Right lobe of liver (tissue), 6 donors: Measurements from ENCODE around the gene SLC39A13. TPM values are rescaled to one million over a fixed set of nuclear protein-coding genes. Genes with fewer than 3 reads are reported as not detected.
"Not testable (repeated sequence)": the region's sequence is repeated elsewhere in the genome, so short reads cannot be mapped to it uniquely, and the experiment has no call there.

Experiments used
- ATAC-seq, 4 donors: fragments of 200-7000 bp; cut with Tn5 transposase; one replicate each; pipeline ENCODE4 v1.9.1; 2020; ENCODE audit warnings: mild to moderate bottlenecking in 4 of 4, moderate library complexity in 4 of 4
- DNase-seq, 3 donors: peaks; one replicate each; pipeline ENCODE4 v3.0.0-alpha.2; 2020
- H3K27ac ChIP-seq, 3 donors: fragments of 200-600 bp; one replicate each; pipeline ENCODE4 v1.8.0; 2022
- H3K27me3 ChIP-seq, 2 donors: fragments of 200-600 bp; one replicate each; pipeline ENCODE4 v1.8.0; 2022
- H3K36me3 ChIP-seq, 4 donors: fragments of 200-600 bp; sonication (generic) in 1 of 4; one replicate each; pipeline versions ENCODE4 v1.5.1 to v1.8.0; 2017 to 2022; ENCODE audit warnings: control low read depth in 1 of 4
- H3K4me1 ChIP-seq, 4 donors: fragments of 200-600 bp; sonication (generic) in 1 of 4; one replicate each; pipeline versions ENCODE4 v1.5.1 to v1.8.0; 2017 to 2022; ENCODE audit warnings: control low read depth in 1 of 4
- H3K4me3 ChIP-seq, 3 donors: fragments of 200-600 bp; one replicate each; pipeline ENCODE4 v1.8.0; 2022
- H3K9me3 ChIP-seq, 4 donors: fragments of 200-600 bp; sonication (generic) in 1 of 4; one replicate each; pipeline versions ENCODE4 v1.5.1 to v1.8.0; 2017 to 2022; ENCODE audit warnings: control low read depth in 1 of 4
- POLR2A ChIP-seq: fragments of 450-650 bp; IDR thresholded peaks from one replicate; pipeline ENCODE4 v1.6.1; 2017; ENCODE audit warnings: antibody characterized with exemption, mild to moderate bottlenecking
- WGBS: methylation state at CpG from one replicate; pipeline ENCODE4 v1.1.6; 2018; ENCODE audit warnings: low coverage, low lambda C conversion rate; ENCODE audit not compliant: insufficient coverage; ENCODE audit errors: missing lambda C conversion rate; 5-methylcytosine and 5-hydroxymethylcytosine counted together
- intact Hi-C, 2 donors: fragments of 100-400 bp; cut with DNase I; formaldehyde crosslinking; loops; one replicate each; pipeline versions ENCODE4 v1.11.2 to v1.14.1; 2022
- microRNA-seq, 2 donors: library from miRNA; unstranded; fragments of <30 nt; microRNA quantifications; one replicate each; pipeline ENCODE4, GENCODE V29; 2019 to 2020
- small RNA-seq, 2 experiments: library from RNA; depleted of rRNA; stranded (forward); fragments of <200 nt; gene quantifications; one replicate each; pipeline ENCODE3, GENCODE V24; 2016
- total RNA-seq, 6 experiments: library from RNA; depleted of rRNA in 2 of 6; stranded (reverse); fragments of >200 nt in 2 of 6; fragmentation: NEBNext Ultra II Directional in 3 of 6; extraction: Animal tissue kit (Norgen Biotek cat#: 25700) in 3 of 6; gene quantifications; one replicate each; pipeline versions ENCODE4 v1.1.0 to v1.2.4, GENCODE V29; 2016 to 2023
- TF ChIP-seq, protein P1 (sequence below), 4 donors: fragments of 200-600 bp in 3 of 4; fragments of 450-650 bp in 1 of 4; IDR thresholded peaks; one replicate each; pipeline versions ENCODE4 v1.5.1 to v1.8.0; 2016 to 2022; ENCODE audit warnings: antibody characterized with exemption in 4 of 4, mild to moderate bottlenecking in 2 of 4
- donor health status: DM: no; HTN: yes; CAD: no.
- donor health status: DM: no; HTN: no; CAD: no.
- donor health status: DM: no; HTN: no; CAD: no.
- donor health status: DM: no; HTN: yes; CAD: no.
- donor health status: DM: no; HTN: yes; CAD: no.

SLC39A13 gene
- total RNA-seq, 6 experiments from 2014 or later: 9.8 to 21.2 (median 13.1) TPM

- TF ChIP-seq, protein P1, sequence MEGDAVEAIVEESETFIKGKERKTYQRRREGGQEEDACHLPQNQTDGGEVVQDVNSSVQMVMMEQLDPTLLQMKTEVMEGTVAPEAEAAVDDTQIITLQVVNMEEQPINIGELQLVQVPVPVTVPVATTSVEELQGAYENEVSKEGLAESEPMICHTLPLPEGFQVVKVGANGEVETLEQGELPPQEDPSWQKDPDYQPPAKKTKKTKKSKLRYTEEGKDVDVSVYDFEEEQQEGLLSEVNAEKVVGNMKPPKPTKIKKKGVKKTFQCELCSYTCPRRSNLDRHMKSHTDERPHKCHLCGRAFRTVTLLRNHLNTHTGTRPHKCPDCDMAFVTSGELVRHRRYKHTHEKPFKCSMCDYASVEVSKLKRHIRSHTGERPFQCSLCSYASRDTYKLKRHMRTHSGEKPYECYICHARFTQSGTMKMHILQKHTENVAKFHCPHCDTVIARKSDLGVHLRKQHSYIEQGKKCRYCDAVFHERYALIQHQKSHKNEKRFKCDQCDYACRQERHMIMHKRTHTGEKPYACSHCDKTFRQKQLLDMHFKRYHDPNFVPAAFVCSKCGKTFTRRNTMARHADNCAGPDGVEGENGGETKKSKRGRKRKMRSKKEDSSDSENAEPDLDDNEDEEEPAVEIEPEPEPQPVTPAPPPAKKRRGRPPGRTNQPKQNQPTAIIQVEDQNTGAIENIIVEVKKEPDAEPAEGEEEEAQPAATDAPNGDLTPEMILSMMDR (IDR thresholded peaks at IDR 0.05): peak; percentile 80 to 86 (median 84)
- H3K27ac ChIP-seq, H3K36me3 ChIP-seq, H3K27me3 ChIP-seq, H3K4me3 ChIP-seq, H3K4me1 ChIP-seq, H3K9me3 ChIP-seq: not testable (repeated sequence)
- WGBS: 10% methylated on average over 7 of the region's 8 CpGs
- ATAC-seq: peak; percentile 93 to 98 (median 96)
- peak; percentile 62 to 84 (median 80) for DNase-seq
- intact Hi-C loops: loop anchor here in 1 of 2 donors (5.0 kb wide), 1 partner anchor 77 kb away; the partner anchor contains the start of gene SPI1
These were observed 45.9 kb downstream of the SLC39A13 start for GRCh38 chr11:47454258-47454671.

GRCh38 chr11:47460571-47461235 lies 52.3 kb downstream of the SLC39A13 start:
- TF ChIP-seq, protein P1 (IDR thresholded peaks at IDR 0.05): no peak
- no peak for TF ChIP-seq POLR2A
- Histone ChIP-seq H3K27ac (no peak overlapping the region), H3K9me3 (no peaks in the 10 kb centered on the region), H3K27me3 (no peaks in the 10 kb centered on the region), H3K4me1 (peaks cover 0 to 1% (median 0%) of the 10 kb centered on the region in 4 donors), H3K36me3 (peaks cover 0 to 11% (median 5%) of the 10 kb centered on the region in 4 donors), H3K4me3 (no peak overlapping the region)
- intact Hi-C loops: no loop called here
- 100% methylated on average over 2 of the region's 2 CpGs for WGBS
- ATAC-seq (no peak), DNase-seq (no peak)

DNA sequence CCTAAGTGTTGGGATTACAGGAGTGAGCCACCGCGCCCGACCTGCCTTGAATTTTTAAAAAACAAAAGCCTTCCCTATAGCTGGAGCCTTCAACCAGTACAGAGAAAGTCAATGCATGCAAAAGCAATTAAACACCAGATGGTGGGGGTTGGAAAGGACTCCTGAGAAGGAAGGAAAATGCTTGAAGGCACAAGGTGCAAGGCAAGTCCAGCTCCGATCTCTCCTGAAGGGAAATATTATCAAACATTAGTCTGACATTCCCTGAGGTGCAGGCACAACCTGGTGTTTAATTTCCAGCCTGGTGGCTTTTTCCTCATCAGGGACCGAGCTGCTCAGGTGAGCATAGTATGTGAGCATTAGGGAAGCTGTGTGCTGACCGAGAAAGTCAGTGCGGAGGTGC lies 53.5 kb downstream of the SLC39A13 start:
- H3K36me3 ChIP-seq: peaks cover 0 to 11% (median 5%) of the 10 kb centered on the region in 4 donors
- no peaks in the 10 kb centered on the region for H3K27me3 ChIP-seq
- H3K4me1 ChIP-seq: peaks cover 0 to 13% (median 0%) of the 10 kb centered on the region in 4 donors
- WGBS: 98% methylated on average over 6 of the region's 7 CpGs
- no peak overlapping the region for H3K27ac ChIP-seq
- no peak for ATAC-seq
- TF ChIP-seq POLR2A: no peak
- TF ChIP-seq, protein P1 (IDR thresholded peaks at IDR 0.05): no peak
- intact Hi-C loops: no loop called here
- H3K4me3 ChIP-seq: no peak overlapping the region
- no peak for DNase-seq
- H3K9me3 ChIP-seq: no peaks in the 10 kb centered on the region

DNA sequence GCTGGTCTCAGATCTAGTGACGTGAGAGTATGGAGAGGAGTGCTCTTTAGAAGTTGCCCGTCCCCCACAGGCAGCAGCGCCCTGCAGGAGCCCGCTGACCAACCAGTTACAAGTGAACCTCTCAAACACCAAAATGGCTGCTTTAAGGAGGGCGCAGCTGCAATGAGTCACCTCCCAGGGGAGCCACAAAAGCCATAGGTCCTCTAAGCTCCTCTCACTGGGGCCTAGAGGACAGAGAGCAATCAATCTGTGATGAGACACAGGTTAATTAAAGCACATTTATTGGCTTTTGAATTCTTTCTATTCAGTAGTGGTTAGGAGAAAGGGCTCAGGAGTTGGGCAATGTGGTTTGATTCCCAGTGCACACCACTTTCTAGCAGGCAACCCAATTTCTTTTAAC lies 56.1 kb downstream of the SLC39A13 start:
- intact Hi-C loops: no loop called here
- H3K27ac ChIP-seq: no peak overlapping the region
- 94% methylated on average over 4 of the region's 5 CpGs for WGBS
- H3K27me3 ChIP-seq: no peaks in the 10 kb centered on the region
- ATAC-seq: no peak
- H3K4me3 ChIP-seq: no peak overlapping the region
- DNase-seq: no peak
- H3K4me1 ChIP-seq: peaks cover 0 to 37% (median 5%) of the 10 kb centered on the region in 4 donors
- peaks cover 0 to 11% (median 5%) of the 10 kb centered on the region in 4 donors for H3K36me3 ChIP-seq
- no peaks in the 10 kb centered on the region for H3K9me3 ChIP-seq
- no peak for TF ChIP-seq POLR2A
- TF ChIP-seq, protein P1 (IDR thresholded peaks at IDR 0.05): no peak

Small RNAs within 50 kb of the gene (microRNA-seq; reads per million reads assigned to microRNA genes)
- 0 reads per million in 2 donors for gene MIR4487

Small RNAs within 50 kb of the gene (small RNA-seq; reads per million reads assigned to genes)
- gene MIR4487: 0 reads per million in 2 experiments

Other genes with a start within 250 kb of the SLC39A13 start
- 10 to 100 TPM; 37.7 to 64.4 (median 62.1) TPM for gene ARFGAP2, start 231.7 kb upstream of the SLC39A13 start, total RNA-seq
- gene PACSIN3, start 222.2 kb upstream of the SLC39A13 start, total RNA-seq: 10 to 100 TPM in 5 of 6 experiments, 1 to 10 TPM in 1; 9.6 to 31.1 (median 25.0) TPM
- 10 to 100 TPM; 13.1 to 24.2 (median 13.8) TPM for gene DDB2, start 193.6 kb upstream of the SLC39A13 start, total RNA-seq
- 100 to 1,000 TPM in 2 of 6 experiments, 10 to 100 TPM in 4; 53.3 to 173 (median 64.1) TPM for gene ACP2, start 159.8 kb upstream of the SLC39A13 start, total RNA-seq
- gene NR1H3, start 150.6 kb upstream of the SLC39A13 start, total RNA-seq: 10 to 100 TPM; 61.5 to 82.9 (median 67.3) TPM
- gene MADD, start 138.5 kb upstream of the SLC39A13 start, total RNA-seq: 10 to 100 TPM; 15.2 to 21.3 (median 16.8) TPM
- under 1 TPM in 5 of 6 experiments, not detected in 1; 0.04 to 0.24 (median 0.13) TPM for gene MYBPC3, start 55.9 kb upstream of the SLC39A13 start, total RNA-seq
- 10 to 100 TPM in 3 of 6 experiments, 1 to 10 TPM in 3; 7.5 to 29.1 (median 10.1) TPM for gene SPI1, start 30.0 kb upstream of the SLC39A13 start, total RNA-seq
- gene PSMC3, start 17.8 kb downstream of the SLC39A13 start, total RNA-seq: 10 to 100 TPM; 52.5 to 98.1 (median 63.3) TPM
- gene RAPSN, start 40.5 kb downstream of the SLC39A13 start, total RNA-seq: under 1 TPM in 3 of 6 experiments, not detected in 3; 0.15 to 0.49 (median 0.25) TPM
- gene CELF1, start 144.5 kb downstream of the SLC39A13 start, total RNA-seq: 10 to 100 TPM; 66.3 to 86.5 (median 71.7) TPM
- 100 to 1,000 TPM in 1 of 6 experiments, 10 to 100 TPM in 5; 14.7 to 118 (median 20.5) TPM for gene PTPMT1, start 157.0 kb downstream of the SLC39A13 start, total RNA-seq
- gene KBTBD4, start 170.4 kb downstream of the SLC39A13 start, total RNA-seq: 1 to 10 TPM; 6.5 to 9.2 (median 7.3) TPM
- gene NDUFS3, start 170.5 kb downstream of the SLC39A13 start, total RNA-seq: 10 to 100 TPM; 53.3 to 64.1 (median 58.2) TPM
- not detected for gene FAM180B, start 178.1 kb downstream of the SLC39A13 start, total RNA-seq
- under 1 TPM in 3 of 6 experiments, not detected in 3; 0.21 to 0.44 (median 0.26) TPM for gene C1QTNF4, start 185.8 kb downstream of the SLC39A13 start, total RNA-seq
- gene MTCH2, start 234.0 kb downstream of the SLC39A13 start, total RNA-seq: 100 to 1,000 TPM; 123 to 179 (median 135) TPM